Ishikawa (cell line): Measurements from ENCODE around the gene HHIPL1.

Experiments
- CEBPB ChIP-seq: IDR thresholded peaks from 2 replicates; pipeline ENCODE4 v1.6.1; 2012
- CREB1 ChIP-seq: IDR thresholded peaks from 2 replicates; pipeline ENCODE4 v1.6.1; 2012; ENCODE audit warnings: low read depth
- EGR1 ChIP-seq: IDR thresholded peaks from 2 replicates; pipeline ENCODE4 v1.6.1; 2012
- EP300 ChIP-seq: IDR thresholded peaks from 2 replicates; pipeline ENCODE4 v1.6.1; 2012; ENCODE audit warnings: borderline replicate concordance
- FOXM1 ChIP-seq: IDR thresholded peaks from 2 replicates; pipeline ENCODE4 v1.6.1; 2012; ENCODE audit warnings: low read depth, borderline replicate concordance
- MAX ChIP-seq: IDR thresholded peaks from 2 replicates; pipeline ENCODE4 v1.6.1; 2012
- NFIC ChIP-seq: IDR thresholded peaks from 2 replicates; pipeline ENCODE4 v1.6.1; 2012
- RAD21 ChIP-seq: IDR thresholded peaks from 2 replicates; pipeline ENCODE4 v1.6.1; 2012; ENCODE audit warnings: low read depth
- TAF1 ChIP-seq: IDR thresholded peaks from 2 replicates; pipeline ENCODE4 v1.6.1; 2012; ENCODE audit warnings: low read depth, mild to moderate bottlenecking
- TCF12 ChIP-seq: IDR thresholded peaks from 2 replicates; pipeline ENCODE4 v1.6.1; 2012; ENCODE audit warnings: low read depth
- TEAD4 ChIP-seq: IDR thresholded peaks from 2 replicates; pipeline ENCODE4 v1.6.1; 2012
- USF1 ChIP-seq: IDR thresholded peaks from 2 replicates; pipeline ENCODE4 v1.6.1; 2012
- YY1 ChIP-seq: IDR thresholded peaks from 2 replicates; pipeline ENCODE4 v1.6.1; 2012; ENCODE audit warnings: low read depth
- ZBTB7A ChIP-seq: IDR thresholded peaks from 2 replicates; pipeline ENCODE4 v1.6.1; 2012; ENCODE audit warnings: low read depth
- TF ChIP-seq, protein P1 (sequence below): IDR thresholded peaks from 2 replicates; pipeline ENCODE4 v1.6.1; 2012; ENCODE audit warnings: low read depth, mild to moderate bottlenecking

HHIPL1 gene

GRCh38 chr14:99664058-99664936 lies 19.4 kb downstream of the HHIPL1 start:
- TF ChIP-seq YY1 (no peak), TAF1 (no peak), TCF12 (no peak)

DNA sequence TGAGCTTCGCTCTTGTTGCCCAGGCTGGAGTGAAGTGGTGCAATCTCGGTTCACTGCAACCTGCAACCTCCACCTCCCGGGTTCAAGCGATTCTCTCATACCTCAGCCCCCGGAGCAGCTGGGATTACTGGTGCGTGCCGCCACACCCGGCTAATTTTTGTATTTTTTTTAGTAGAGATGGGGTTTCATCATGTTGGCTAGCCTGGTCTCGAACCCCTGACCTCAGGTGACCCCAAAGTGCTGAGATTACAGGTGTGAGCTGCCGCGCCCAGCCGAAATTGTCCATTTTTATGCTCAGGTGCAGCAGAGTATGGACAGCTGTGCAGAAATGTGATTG lies 20.0 kb downstream of the HHIPL1 start:
- TF ChIP-seq TAF1 (no peak), YY1 (no peak), NFIC (no peak), CREB1 (no peak), RAD21 (no peak), MAX (no peak), CEBPB (no peak), USF1 (no peak), FOXM1 (no peak), ZBTB7A (no peak), EGR1 (no peak), EP300 (no peak), TEAD4 (no peak), TCF12 (no peak)
- TF ChIP-seq, protein P1, sequence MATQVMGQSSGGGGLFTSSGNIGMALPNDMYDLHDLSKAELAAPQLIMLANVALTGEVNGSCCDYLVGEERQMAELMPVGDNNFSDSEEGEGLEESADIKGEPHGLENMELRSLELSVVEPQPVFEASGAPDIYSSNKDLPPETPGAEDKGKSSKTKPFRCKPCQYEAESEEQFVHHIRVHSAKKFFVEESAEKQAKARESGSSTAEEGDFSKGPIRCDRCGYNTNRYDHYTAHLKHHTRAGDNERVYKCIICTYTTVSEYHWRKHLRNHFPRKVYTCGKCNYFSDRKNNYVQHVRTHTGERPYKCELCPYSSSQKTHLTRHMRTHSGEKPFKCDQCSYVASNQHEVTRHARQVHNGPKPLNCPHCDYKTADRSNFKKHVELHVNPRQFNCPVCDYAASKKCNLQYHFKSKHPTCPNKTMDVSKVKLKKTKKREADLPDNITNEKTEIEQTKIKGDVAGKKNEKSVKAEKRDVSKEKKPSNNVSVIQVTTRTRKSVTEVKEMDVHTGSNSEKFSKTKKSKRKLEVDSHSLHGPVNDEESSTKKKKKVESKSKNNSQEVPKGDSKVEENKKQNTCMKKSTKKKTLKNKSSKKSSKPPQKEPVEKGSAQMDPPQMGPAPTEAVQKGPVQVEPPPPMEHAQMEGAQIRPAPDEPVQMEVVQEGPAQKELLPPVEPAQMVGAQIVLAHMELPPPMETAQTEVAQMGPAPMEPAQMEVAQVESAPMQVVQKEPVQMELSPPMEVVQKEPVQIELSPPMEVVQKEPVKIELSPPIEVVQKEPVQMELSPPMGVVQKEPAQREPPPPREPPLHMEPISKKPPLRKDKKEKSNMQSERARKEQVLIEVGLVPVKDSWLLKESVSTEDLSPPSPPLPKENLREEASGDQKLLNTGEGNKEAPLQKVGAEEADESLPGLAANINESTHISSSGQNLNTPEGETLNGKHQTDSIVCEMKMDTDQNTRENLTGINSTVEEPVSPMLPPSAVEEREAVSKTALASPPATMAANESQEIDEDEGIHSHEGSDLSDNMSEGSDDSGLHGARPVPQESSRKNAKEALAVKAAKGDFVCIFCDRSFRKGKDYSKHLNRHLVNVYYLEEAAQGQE, result no peak

DNA sequence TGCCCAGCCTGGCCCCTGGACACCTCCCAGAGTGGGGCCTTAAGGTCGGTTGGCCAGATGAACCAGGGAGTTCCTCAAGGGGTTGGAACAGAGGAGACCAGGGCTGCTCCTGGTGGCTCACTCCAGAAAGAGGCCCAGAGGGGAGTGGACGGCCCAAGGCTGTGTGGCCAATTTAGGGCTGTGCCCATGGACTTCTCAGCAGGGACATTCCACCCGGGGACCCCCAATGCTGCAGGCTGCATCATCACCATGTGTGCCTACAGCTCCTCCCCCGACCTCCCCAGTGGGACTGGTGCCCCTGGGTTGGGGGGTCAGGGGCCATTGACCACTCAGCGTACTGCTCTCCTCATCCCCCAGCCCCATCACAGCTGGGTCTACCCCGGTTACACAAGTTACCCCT lies 21.6 kb downstream of the HHIPL1 start:
- TF ChIP-seq USF1 (no peak), CREB1 (no peak), EGR1 (no peak), ZBTB7A (no peak), FOXM1 (no peak), MAX (no peak)
- TF ChIP-seq, protein P1, result no peak

GRCh38 chr14:99667045-99667444 lies 22.1 kb downstream of the HHIPL1 start:
- TF ChIP-seq EP300 (no peak), CREB1 (no peak), TCF12 (no peak)

DNA sequence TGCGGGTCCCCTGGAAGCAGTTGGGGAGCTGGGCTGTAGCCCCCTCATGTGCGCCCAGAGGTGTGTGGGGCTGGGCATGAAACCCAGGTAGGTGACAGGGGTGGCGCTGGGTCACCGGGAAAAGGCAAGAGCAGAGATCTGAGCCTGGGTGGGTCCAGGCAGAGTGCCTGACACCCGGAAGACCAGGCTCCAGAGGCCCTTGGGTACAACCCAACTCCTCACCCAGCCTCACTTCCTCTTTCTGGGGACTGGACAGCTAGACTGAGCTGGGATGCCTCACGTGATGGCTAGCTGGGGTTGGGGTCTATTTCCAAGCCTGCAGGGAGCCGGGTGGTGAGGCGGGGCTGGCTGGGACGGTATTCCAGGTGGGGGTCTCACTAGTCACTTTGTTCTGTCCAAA lies 22.9 kb downstream of the HHIPL1 start:
- TF ChIP-seq CREB1 (no peak), NFIC (no peak), USF1 (no peak), YY1 (no peak), ZBTB7A (no peak), EGR1 (no peak), EP300 (no peak), FOXM1 (no peak), MAX (no peak), CEBPB (no peak), RAD21 (no peak), TEAD4 (no peak), TAF1 (no peak), TCF12 (no peak)
- TF ChIP-seq, protein P1, result no peak
